ENCODE data around the gene IFNG.

IFNG gene

GRCh38 chr12:68163560-68164081 is 4.1 kb upstream of the IFNG start:
- DNase-seq = peak; percentile 26

DNA sequence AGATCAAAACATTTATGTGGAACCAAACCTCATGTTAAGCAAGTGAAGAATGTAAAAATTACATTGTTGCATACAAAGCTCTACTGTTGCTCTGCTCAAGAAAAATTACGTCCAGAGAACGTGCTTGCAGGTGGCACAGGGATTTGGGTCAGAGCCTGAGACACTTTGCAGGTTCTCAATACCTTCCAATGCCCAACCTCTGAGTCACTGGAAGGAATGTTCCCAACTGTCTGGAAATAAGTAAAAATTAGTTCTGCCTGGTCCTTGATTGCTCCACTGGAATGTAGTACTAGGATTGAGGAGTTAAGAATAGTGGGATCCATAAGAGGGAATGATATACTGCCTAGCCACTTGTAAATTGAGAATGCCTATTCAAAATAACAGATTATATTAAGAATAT is 2.8 kb upstream of the IFNG start:
- no peak for DNase-seq

DNA sequence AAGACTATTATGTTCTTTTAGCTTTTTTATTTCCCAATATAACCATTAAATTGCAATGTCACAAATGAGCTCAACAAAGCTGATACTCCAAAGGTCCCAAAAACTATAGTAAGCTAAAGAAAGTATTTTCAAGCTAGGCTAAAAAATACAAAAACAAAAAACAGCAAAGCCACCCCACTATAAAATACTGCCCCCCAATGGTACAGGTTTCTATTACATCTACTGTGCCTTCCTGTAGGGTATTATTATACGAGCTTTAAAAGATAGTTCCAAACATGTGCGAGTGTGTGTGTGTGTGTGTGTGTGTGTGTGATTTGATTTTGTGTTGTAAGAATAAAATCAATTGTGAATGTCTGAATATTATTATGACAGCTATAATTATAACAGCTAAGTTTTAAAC is 1.1 kb downstream of the IFNG start:
- DNase-seq = peak; percentile 75

GRCh38 chr12:68157380-68157779 is 2.2 kb downstream of the IFNG start:
- DNase-seq = no peak

DNA sequence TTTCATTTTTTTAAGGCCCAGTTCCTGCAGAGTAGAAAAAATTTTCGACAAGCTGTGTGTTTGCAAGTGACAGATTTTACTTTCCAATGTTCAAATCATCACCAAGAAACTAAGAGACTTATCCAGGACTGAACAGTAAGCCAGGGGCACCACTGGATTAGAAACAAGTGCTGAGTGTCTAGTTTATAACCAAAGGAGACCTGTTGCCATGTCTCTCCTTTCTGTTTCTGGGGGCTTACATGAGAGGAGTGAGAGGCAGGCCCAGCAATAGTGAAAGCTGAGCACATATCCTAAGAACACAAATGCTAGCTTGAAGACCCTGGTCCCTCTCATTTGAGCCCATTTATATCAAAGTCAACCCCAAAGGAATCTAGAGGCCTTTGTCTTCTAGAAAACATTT is 2.9 kb downstream of the IFNG start:
- no peak for DNase-seq

GRCh38 chr12:68154779-68155178 is 4.8 kb downstream of the IFNG start:
- no peak for DNase-seq

GRCh38 chr12:68148261-68148951 is 11.1 kb downstream of the IFNG start:
- DNase-seq = no peak

- DNase-seq = no peak
Measured at GRCh38 chr12:68140556-68140955, 19.0 kb downstream of the IFNG start.

DNA sequence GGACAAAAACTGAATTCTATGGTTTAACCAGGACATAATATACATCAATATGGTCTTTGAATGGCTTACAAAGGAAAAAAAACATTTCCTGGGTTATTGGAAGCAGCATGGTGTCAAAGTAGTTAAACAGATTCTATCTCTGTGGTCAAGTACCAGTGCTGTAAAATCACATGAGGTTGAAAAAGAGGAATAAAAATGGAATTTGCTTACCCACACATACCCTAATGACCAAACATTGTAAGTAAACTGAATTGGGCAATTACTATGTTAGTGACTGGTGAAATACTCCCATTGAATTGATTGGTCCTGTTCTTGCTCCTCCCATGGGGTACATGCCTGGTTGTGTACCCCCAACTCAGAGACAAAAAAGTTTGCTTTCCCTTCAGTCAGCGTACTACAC is 19.6 kb downstream of the IFNG start:
- no peak for DNase-seq

DNA sequence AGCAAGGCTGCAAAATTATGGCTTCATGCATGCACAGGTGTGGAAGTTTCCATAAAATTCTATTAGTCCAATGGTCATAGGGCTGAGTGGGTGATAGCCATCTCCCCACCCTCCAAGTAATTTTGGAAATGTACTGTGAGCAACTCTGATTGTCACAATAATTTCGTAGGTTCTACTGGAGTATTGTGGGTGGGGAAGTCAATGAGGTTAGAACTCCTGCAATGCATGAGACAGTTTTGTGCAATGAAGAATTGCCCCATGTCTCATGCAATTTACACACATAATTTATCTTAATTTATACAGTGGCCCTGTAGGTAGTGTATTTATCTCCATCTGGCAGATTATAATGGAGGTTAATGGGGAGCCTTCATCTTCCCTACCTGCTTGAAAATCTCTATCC is 20.5 kb downstream of the IFNG start:
- DNase-seq = no peak

- no peak for DNase-seq
Measured at GRCh38 chr12:68138480-68138879, 21.1 kb downstream of the IFNG start.

- DNase-seq = peak; percentile 24
Measured at GRCh38 chr12:68137335-68137830, 22.2 kb downstream of the IFNG start.

- no peak for DNase-seq
Measured at GRCh38 chr12:68135520-68135919, 24.0 kb downstream of the IFNG start.

DNA sequence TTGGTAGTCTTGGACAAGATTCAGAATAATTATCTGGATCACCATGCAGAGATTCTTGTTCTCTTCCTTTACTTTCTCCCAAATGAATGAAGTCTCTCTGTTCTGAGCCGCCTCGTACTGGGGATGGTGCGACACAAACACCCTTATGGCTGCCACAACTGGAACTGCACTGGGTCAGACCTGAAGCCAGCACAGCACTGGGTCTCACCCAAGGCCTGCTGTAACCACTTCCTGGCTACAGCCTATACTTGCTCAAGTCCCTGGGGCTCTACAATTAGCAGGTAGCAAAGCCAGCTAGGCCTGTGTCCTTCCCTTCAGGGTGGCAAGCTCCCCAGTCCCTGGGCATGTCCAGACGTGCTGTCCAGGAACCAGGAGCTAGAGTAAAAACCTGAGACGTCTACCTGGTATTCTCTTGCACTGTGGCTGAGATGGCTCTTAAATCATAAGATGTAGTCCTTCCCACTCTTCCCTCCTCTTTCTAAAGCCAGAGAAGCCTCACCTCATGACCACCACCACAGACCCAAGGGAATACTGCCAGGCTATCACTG is 27.6 kb downstream of the IFNG start:
- no peak for DNase-seq

- no peak for DNase-seq
Measured at GRCh38 chr12:68129979-68130378, 29.6 kb downstream of the IFNG start.

DNA sequence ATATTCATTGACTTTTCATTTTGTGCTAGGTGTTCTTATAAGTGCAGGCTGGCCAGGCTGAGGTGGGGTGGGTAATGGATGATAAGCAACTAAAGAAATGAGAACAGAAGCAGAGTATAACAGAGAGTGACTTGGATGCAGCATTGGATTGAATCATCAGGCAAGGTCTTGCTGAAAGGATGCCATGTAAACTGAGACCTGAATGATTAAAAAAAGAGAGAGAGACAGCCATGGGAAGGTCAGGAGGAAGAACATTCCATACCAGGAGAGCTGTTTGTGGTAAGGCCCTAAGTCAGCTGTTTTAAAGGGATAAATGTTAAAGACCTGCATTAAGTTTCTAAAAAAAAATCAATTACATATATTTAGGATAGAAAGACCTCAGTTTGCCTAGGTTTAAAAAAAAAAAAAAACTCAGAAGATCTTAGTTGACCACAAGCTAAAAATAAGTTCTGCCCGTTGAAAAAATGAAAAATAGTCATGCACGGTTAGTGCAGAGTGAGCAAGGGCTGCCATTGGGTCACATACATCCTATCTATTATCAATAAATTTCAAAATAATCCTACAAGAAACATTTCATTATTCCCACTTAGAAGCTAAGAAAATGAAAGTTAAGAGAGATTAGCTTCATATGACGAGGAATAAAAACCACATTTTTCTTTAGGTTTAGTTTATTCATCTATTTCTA is 37.2 kb downstream of the IFNG start:
- DNase-seq = no peak

DNA sequence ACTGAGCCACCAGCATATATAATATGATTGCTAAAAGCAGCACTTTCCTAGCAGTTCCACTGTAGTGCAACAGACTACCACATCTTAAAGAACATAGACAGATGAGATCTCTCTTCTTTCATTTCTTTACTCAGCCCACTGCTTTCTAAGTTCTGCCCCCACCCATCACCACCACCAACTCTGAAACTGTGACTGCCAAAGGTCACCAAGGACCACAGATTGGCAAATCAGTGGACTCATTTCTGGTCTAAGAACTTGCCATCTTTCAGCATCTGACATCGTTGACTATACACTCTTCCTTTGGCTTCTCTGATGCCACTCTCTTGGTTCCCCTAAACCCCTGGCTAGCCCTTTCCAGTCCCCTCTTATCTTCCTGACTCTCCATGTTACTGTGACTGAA is 38.4 kb downstream of the IFNG start:
- no peak for DNase-seq

DNA sequence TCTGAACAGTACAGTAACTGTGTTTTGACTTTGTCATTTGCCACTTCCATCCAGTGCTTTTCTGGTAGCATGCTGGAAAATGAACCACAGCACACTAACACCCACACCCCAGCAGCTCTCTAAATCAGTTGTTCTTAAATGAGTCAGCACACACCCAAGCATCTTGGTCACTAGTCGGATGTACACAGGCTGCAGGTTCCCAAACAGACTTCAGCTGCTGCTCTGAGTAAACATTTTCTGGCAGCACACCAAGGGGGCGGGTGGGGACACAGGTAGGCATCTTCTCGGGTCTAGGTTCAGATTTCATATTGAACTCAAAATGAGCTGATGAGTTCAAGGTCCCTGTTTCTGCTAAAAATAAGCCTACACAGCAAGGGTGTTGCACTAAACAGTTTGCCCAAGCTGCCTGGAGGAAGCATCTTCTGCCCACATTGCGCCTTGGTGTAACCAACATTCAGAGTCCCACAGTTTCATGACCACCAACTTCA is 39.8 kb downstream of the IFNG start:
- peak; percentile 53 for DNase-seq

DNA sequence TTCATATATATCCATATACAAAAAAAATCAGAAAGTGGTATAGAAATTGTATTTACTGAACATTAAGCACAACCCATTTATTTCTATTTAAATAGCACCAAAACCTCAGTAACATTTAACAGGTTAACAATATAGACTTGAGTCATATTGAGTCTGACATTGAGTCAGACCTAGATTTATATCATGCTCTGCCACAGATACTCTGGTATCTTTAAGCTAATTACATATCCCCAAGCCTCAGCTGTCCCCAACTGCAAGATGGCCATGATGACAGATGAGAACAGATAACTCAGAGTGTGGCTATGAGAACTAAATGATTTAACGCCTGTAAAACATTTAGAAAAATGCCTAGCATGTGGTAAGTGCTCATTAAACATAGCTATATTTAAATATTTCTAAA is 40.3 kb downstream of the IFNG start:
- DNase-seq = peak; percentile 13

DNA sequence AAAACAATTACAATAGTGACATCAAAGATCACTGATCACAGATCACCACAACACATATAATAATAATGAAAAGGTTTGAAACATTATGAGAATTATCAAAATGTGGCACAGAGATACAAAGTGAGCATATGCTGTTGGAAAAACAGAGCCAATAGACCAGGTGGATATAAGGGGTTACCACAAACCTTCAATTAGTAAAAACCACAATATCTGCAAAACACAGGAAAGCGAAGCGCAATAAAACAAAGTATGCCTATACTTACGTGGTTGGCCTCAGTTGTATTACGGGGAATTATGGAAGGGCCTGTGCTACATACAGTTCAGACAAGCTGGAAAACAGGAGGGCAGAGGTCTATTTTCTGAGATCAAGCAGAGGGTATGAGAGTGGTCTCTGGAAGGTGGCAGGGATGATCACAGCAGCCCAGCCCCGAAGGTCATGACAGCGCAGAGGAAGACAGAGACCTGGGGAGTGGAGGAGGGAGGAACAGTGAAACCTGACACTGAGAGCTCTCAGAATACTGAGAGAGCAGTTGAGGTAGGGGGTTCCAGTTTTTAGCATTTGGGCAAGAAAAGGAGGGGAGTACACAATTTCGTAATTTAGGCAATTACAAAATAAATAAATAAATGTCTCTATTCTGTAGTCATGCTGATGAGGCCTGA is 41.3 kb downstream of the IFNG start:
- DNase-seq = peak; percentile 24

GRCh38 chr12:68117661-68118060 is 41.9 kb downstream of the IFNG start:
- DNase-seq = peak; percentile 8

DNA sequence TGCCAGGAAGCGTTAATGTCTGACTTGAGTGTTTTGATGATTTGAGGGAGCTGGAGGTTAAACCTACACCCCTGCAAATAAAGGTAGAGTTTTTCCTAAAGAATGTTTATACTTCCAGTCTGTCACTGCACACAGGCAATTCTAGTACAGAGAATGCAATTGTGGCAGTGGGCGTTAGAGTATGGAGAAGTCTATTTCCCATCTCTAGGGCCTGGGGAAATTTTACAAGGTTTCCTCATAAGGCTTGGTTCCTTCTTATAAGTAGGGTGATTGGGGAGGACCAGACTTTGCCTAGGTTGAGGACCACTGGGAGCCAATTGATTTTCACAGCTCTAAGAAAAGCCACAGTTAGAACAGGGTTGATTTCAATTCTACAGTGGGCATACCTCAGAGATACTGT is 44.3 kb downstream of the IFNG start:
- no peak for DNase-seq

- DNase-seq = no peak
Measured at GRCh38 chr12:68114606-68115005, 44.9 kb downstream of the IFNG start.

All from CD4-positive, alpha-beta T cell treated with Interleukin-10 for 1 hour (primary cell).